NT2/D1 (cell line): ENCODE measurements around the gene C5orf46.

Experiments
- DNase-seq: peaks from one replicate; pipeline ENCODE4 v3.0.0-alpha.2; 2011; ENCODE audit warnings: low read depth, low spot score
- H3K27me3 ChIP-seq: 2 replicates; pipeline ENCODE4 v1.6.0; 2011; ENCODE audit warnings: mild to moderate bottlenecking; ENCODE audit not compliant: insufficient read length, insufficient read depth
- H3K36me3 ChIP-seq: 2 replicates; pipeline ENCODE4 v1.6.1; 2011; ENCODE audit warnings: mild to moderate bottlenecking, low read length, mixed read lengths; ENCODE audit not compliant: insufficient read depth, insufficient read length
- H3K4me1 ChIP-seq: 2 replicates; pipeline ENCODE4 v1.5.1; 2011; ENCODE audit not compliant: insufficient read depth, insufficient read length
- H3K4me3 ChIP-seq: 2 replicates; pipeline ENCODE4 v1.5.1; 2011; ENCODE audit warnings: low read depth; ENCODE audit not compliant: insufficient read length
- H3K9ac ChIP-seq: 2 replicates; pipeline ENCODE4 v1.6.0; 2011; ENCODE audit warnings: low read depth; ENCODE audit not compliant: insufficient read length
- H3K9me3 ChIP-seq: 2 replicates; pipeline ENCODE4 v1.5.1; 2011; ENCODE audit warnings: mild to moderate bottlenecking, low read length; ENCODE audit not compliant: insufficient read depth
- SUZ12 ChIP-seq: IDR thresholded peaks from 2 replicates; pipeline ENCODE4 v1.6.1; 2011; ENCODE audit not compliant: insufficient read length, insufficient read depth; ENCODE audit errors: extremely low read depth
- YY1 ChIP-seq: IDR thresholded peaks from 2 replicates; pipeline ENCODE4 v1.6.1; 2011; ENCODE audit not compliant: insufficient read length, insufficient read depth
- ZNF274 ChIP-seq: IDR thresholded peaks from 2 replicates; pipeline ENCODE4 v1.6.1; 2011; ENCODE audit warnings: mild to moderate bottlenecking, low read depth, low read length

C5orf46 gene

GRCh38 chr5:147863454-147864158 is 42.7 kb downstream of the C5orf46 start:
- TF ChIP-seq ZNF274 (no peak), YY1 (no peak), SUZ12 (no peak)
- H3K27me3 ChIP-seq: no peaks in the 10 kb centered on the region
- H3K9me3 ChIP-seq: no peaks in the 10 kb centered on the region; the same call in 1 of the 2 replicates
- DNase-seq: no peak
- H3K4me3 ChIP-seq: no peak overlapping the region
- no peaks in the 10 kb centered on the region for H3K36me3 ChIP-seq
- H3K9ac ChIP-seq: no peak overlapping the region
- H3K4me1 ChIP-seq: peaks cover 2% of the 10 kb centered on the region

- DNase-seq: no peak
- Histone ChIP-seq H3K4me1 (peaks cover 2% of the 10 kb centered on the region), H3K36me3 (no peaks in the 10 kb centered on the region), H3K9ac (no peak overlapping the region), H3K4me3 (no peak overlapping the region), H3K27me3 (no peaks in the 10 kb centered on the region), H3K9me3 (no peaks in the 10 kb centered on the region)
- no peak for TF ChIP-seq YY1
- no peak for TF ChIP-seq SUZ12
- TF ChIP-seq ZNF274: no peak
Measured at GRCh38 chr5:147860641-147861025, 45.7 kb downstream of the C5orf46 start.

GRCh38 chr5:147859962-147860640 is 46.2 kb downstream of the C5orf46 start:
- H3K27me3 ChIP-seq: no peaks in the 10 kb centered on the region
- TF ChIP-seq YY1 (no peak), SUZ12 (no peak), ZNF274 (no peak)
- no peak overlapping the region for H3K4me3 ChIP-seq
- no peak for DNase-seq
- H3K36me3 ChIP-seq: no peaks in the 10 kb centered on the region
- H3K9me3 ChIP-seq: no peaks in the 10 kb centered on the region
- H3K4me1 ChIP-seq: peaks cover 2% of the 10 kb centered on the region
- H3K9ac ChIP-seq: no peak overlapping the region

- no peak for TF ChIP-seq YY1
- TF ChIP-seq ZNF274: no peak
- TF ChIP-seq SUZ12: no peak
- no peak for DNase-seq
- H3K36me3 ChIP-seq: no peaks in the 10 kb centered on the region
- no peak overlapping the region for H3K9ac ChIP-seq
- H3K9me3 ChIP-seq: no peaks in the 10 kb centered on the region
- H3K4me1 ChIP-seq: peaks cover 2% of the 10 kb centered on the region
- no peaks in the 10 kb centered on the region for H3K27me3 ChIP-seq
- no peak overlapping the region for H3K4me3 ChIP-seq
Measured at GRCh38 chr5:147858565-147858964, 47.8 kb downstream of the C5orf46 start.

- no peaks in the 10 kb centered on the region for H3K9me3 ChIP-seq
- peak; percentile 60 for DNase-seq
Measured at GRCh38 chr5:147857302-147858129, 48.8 kb downstream of the C5orf46 start.

GRCh38 chr5:147856801-147857200 is 49.5 kb downstream of the C5orf46 start:
- no peak overlapping the region for H3K9ac ChIP-seq
- H3K27me3 ChIP-seq: no peaks in the 10 kb centered on the region
- DNase-seq: no peak
- H3K4me1 ChIP-seq: peaks cover 2% of the 10 kb centered on the region
- no peak for TF ChIP-seq SUZ12
- TF ChIP-seq YY1: no peak
- TF ChIP-seq ZNF274: no peak
- H3K9me3 ChIP-seq: no peaks in the 10 kb centered on the region
- H3K36me3 ChIP-seq: no peaks in the 10 kb centered on the region
- no peak overlapping the region for H3K4me3 ChIP-seq

More at GRCh38 chr5:147857302-147858129, 48.8 kb downstream of the C5orf46 start:
- H3K9ac ChIP-seq: no peak overlapping the region
- TF ChIP-seq ZNF274: no peak
- no peak for TF ChIP-seq SUZ12
- no peak for TF ChIP-seq YY1
- H3K36me3 ChIP-seq: no peaks in the 10 kb centered on the region
- no peak overlapping the region for H3K4me3 ChIP-seq
- peaks cover 2% of the 10 kb centered on the region for H3K4me1 ChIP-seq
- H3K27me3 ChIP-seq: no peaks in the 10 kb centered on the region

GRCh38 chr5:147855774-147856069 is 50.6 kb downstream of the C5orf46 start:
- no peaks in the 10 kb centered on the region for H3K27me3 ChIP-seq
- TF ChIP-seq SUZ12 (no peak), YY1 (no peak), ZNF274 (no peak)
- no peaks in the 10 kb centered on the region for H3K36me3 ChIP-seq
- H3K9me3 ChIP-seq: no peaks in the 10 kb centered on the region
- no peak for DNase-seq
- H3K4me1 ChIP-seq: peaks cover 2% of the 10 kb centered on the region
- H3K9ac ChIP-seq: no peak overlapping the region
- H3K4me3 ChIP-seq: no peak overlapping the region
